K562 (cell line): ENCODE data around the gene TNIK. TPM values are rescaled to one million over a fixed set of nuclear protein-coding genes. Genes with fewer than 3 reads are reported as not detected.

Experiments
- ATAC-seq: fragments of 200-7000 bp; cut with Tn5 transposase; 3 replicates; pipeline ENCODE4 v1.9.1; 2020; ENCODE audit warnings: moderate library complexity
- BruUV-seq: library from RNA; stranded (reverse); fragments of 400-500 nt; replicated peaks from 2 replicates; lab custom pipeline; 2021; lab: Mats Ljungman, UMichigan
- CTCF ChIA-PET: fragments of 300-600 bp; formaldehyde crosslinking; extraction: SDS; loops from one replicate; lab custom pipeline; 2021; ENCODE audit warnings: low intra/inter-chr PET ratio; lab: Yijun Ruan, JAX
- POLR2A ChIA-PET: fragments of 300-600, 350-650 bp; sonication (Branson Sonifier 250); formaldehyde crosslinking; extraction: SDS; loops from one replicate; lab custom pipeline; 2021; ENCODE audit warnings: antibody characterized with exemption, inconsistent platforms; lab: Yijun Ruan, JAX
- DNase-seq, 4 experiments: peaks; one replicate each; pipeline versions ENCODE4 v3.0.0 to v3.0.0-alpha.2; 2011 to 2018; ENCODE audit warnings: low spot score in 3 of 4, mixed read lengths in 3 of 4; ENCODE audit errors: extremely low read depth in 1 of 4
- FAIRE-seq: peaks from 2 replicates; lab custom pipeline; 2011; peaks lifted over from hg19 to GRCh38; lab: Jason Lieb, UNC
- H2AFZ ChIP-seq: 2 replicates; pipeline ENCODE4 v1.6.0; 2011; ENCODE audit warnings: low read depth, low read length, control low read depth, inconsistent platforms
- H3K27ac ChIP-seq: fragments of 200-600 bp; 3 replicates; pipeline ENCODE4 v1.8.0; 2011; ENCODE audit warnings: low read depth, mild to moderate bottlenecking, control low read depth, inconsistent platforms, low read length, moderate library complexity, mixed read lengths; ENCODE audit errors: extremely low read depth
- H3K27me3 ChIP-seq, 2 experiments: fragments of 300-600 bp in 1 of 2; 2 replicates in 1 of 2; 3 replicates in 1 of 2; pipeline versions ENCODE4 v1.6.0 to v1.8.0; 2011; ENCODE audit warnings: inconsistent platforms in 2 of 2, low read length in 2 of 2, mild to moderate bottlenecking in 1 of 2, mixed read lengths in 1 of 2, moderate library complexity in 1 of 2; ENCODE audit not compliant: control insufficient read depth in 2 of 2, insufficient read depth in 2 of 2
- H3K36me3 ChIP-seq: fragments of 300-600 bp; 3 replicates; pipeline ENCODE4 v1.8.0; 2011; ENCODE audit warnings: mild to moderate bottlenecking, low read length, inconsistent platforms; ENCODE audit not compliant: control insufficient read depth, insufficient read depth
- H3K4me1 ChIP-seq, 2 experiments: fragments of 200-600 bp in 1 of 2; replicated peaks in 1 of 2; 2 replicates in 1 of 2; 3 replicates in 1 of 2; pipeline versions ENCODE4 v1.5.1 to v1.8.0; 2011; ENCODE audit warnings: inconsistent platforms in 2 of 2, low read length in 2 of 2, mild to moderate bottlenecking in 1 of 2, mixed read lengths in 1 of 2, moderate library complexity in 1 of 2; ENCODE audit not compliant: control insufficient read depth in 2 of 2, insufficient read depth in 2 of 2
- H3K4me2 ChIP-seq: 2 replicates; pipeline ENCODE4 v1.6.1; 2011; ENCODE audit warnings: low read length, control low read depth, inconsistent platforms, mixed read lengths; ENCODE audit not compliant: insufficient read depth
- H3K4me3 ChIP-seq: fragments of 200-600 bp; sonication (generic), shearing (Covaris generic); 2 replicates; pipeline ENCODE4 v1.5.1; 2016; ENCODE audit warnings: control low read depth, inconsistent platforms
- H3K79me2 ChIP-seq: fragments of 200-600 bp; 3 replicates; pipeline ENCODE4 v1.8.0; 2011; ENCODE audit warnings: low read length, inconsistent platforms; ENCODE audit not compliant: control insufficient read depth, insufficient read depth
- H3K9ac ChIP-seq, 2 experiments: 2 replicates each; pipeline versions ENCODE4 v1.6.0 to v1.6.1; 2011; ENCODE audit warnings: low read depth in 2 of 2, low read length in 2 of 2, control low read depth in 1 of 2, inconsistent platforms in 1 of 2, mild to moderate bottlenecking in 1 of 2, mixed read lengths in 1 of 2; ENCODE audit not compliant: insufficient read depth in 1 of 2
- H3K9me1 ChIP-seq: one replicate; pipeline ENCODE4 v1.6.0; 2011; ENCODE audit warnings: inconsistent platforms, mild to moderate bottlenecking, low read length, moderate library complexity; ENCODE audit not compliant: control insufficient read depth, insufficient read depth
- H3K9me3 ChIP-seq: replicated peaks from 2 replicates; pipeline ENCODE4 v1.5.1; 2011; ENCODE audit warnings: low read depth, low read length, inconsistent platforms; ENCODE audit not compliant: control insufficient read depth, insufficient read depth
- H4K20me1 ChIP-seq: replicated peaks from 2 replicates; pipeline ENCODE4 v1.6.1; 2011; ENCODE audit warnings: low read length, inconsistent platforms, mixed read lengths; ENCODE audit not compliant: control insufficient read depth, insufficient read depth
- ARID1B ChIP-seq: fragments of 450-650 bp; IDR thresholded peaks from 2 replicates; pipeline ENCODE4 v1.6.1; 2016; ENCODE audit warnings: antibody characterized with exemption, mild to moderate bottlenecking, inconsistent platforms
- BRD9 ChIP-seq: fragments of 450-650 bp; IDR thresholded peaks from 2 replicates; pipeline ENCODE4 v1.6.1; 2018; ENCODE audit warnings: low read depth; ENCODE audit not compliant: partially characterized antibody
- BRF1 ChIP-seq: IDR thresholded peaks from 3 replicates; pipeline ENCODE4 v1.6.1; 2011; ENCODE audit warnings: borderline replicate concordance, mild to moderate bottlenecking; ENCODE audit not compliant: insufficient read length; ENCODE audit errors: extremely low read depth
- PRPF4 ChIP-seq: fragments of 200-400 bp; formaldehyde crosslinking; IDR thresholded peaks from one replicate; pipeline ENCODE4 v1.6.1; 2017; ENCODE audit warnings: low read length, low read depth, mild to moderate bottlenecking; ENCODE audit not compliant: insufficient read depth, poor library complexity, severe bottlenecking
- TEAD4 ChIP-seq, 2 experiments: sonication (generic) in 1 of 2; formaldehyde crosslinking in 1 of 2; IDR thresholded peaks; 2 replicates each; pipeline versions ENCODE4 v1.6.1 to v1.8.0; 2012 to 2022; ENCODE audit warnings: borderline replicate concordance in 1 of 2, inconsistent platforms in 1 of 2, low read length in 1 of 2, mild to moderate bottlenecking in 1 of 2, missing genetic modification reagents in 1 of 2
- ZNF165 ChIP-seq: fragments of 250-450 bp; sonication (Bioruptor Pico); IDR thresholded peaks from 2 replicates; pipeline ENCODE4 v1.4.0; 2020; ENCODE audit warnings: borderline replicate concordance
- ZNF592 ChIP-seq: fragments of 450-650 bp; IDR thresholded peaks from 2 replicates; pipeline ENCODE4 v1.6.1; 2017; ENCODE audit warnings: antibody characterized with exemption, mild to moderate bottlenecking
- WGBS: fragments of 100-300 bp; shearing (Covaris generic); methylation state at CpG from one replicate; pipeline ENCODE4 v1.1.6; 2016; ENCODE audit warnings: low coverage, mixed read lengths; ENCODE audit not compliant: insufficient coverage; ENCODE audit errors: missing lambda C conversion rate; 5-methylcytosine and 5-hydroxymethylcytosine counted together
- in situ Hi-C: fragments of 300-500 bp; cut with MboI; formaldehyde crosslinking; loops from 4 replicates; pipeline ENCODE4 v1.15.0; 2018; ENCODE audit warnings: inconsistent platforms, mixed read lengths
- intact Hi-C: fragments of 100-400 bp; cut with micrococcal nuclease; formaldehyde crosslinking; loops from 2 replicates; pipeline ENCODE4 v1.14.2; 2022
- polyA plus RNA-seq, 8 experiments: library from polyadenylated mRNA; depleted of rRNA in 4 of 8; stranded (reverse) in 5 of 8; unstranded in 3 of 8; fragments of >200 nt; fragmentation: Nextera tagmentation in 2 of 8; fragmentation: Illumina TruSeq in 1 of 8; extraction: Ambion mirVana in 2 of 8; extraction: Trizol in 1 of 8; gene quantifications; 2 replicates each; pipeline versions ENCODE4 v1.2.1 to v1.2.3, GENCODE V29; 2011 to 2014; ENCODE audit warnings: inconsistent platforms in 1 of 8, missing spikeins in 1 of 8
- total RNA-seq, 7 experiments: library from RNA; depleted of rRNA in 6 of 7; stranded (reverse); fragments of >200 nt in 6 of 7; fragmentation: Illumina TruSeq in 2 of 7; extraction: Trizol in 2 of 7; gene quantifications; 2 replicates each; pipeline versions ENCODE4 v1.2.1 to v1.2.3, GENCODE V29; 2011 to 2021; ENCODE audit warnings: low replicate concordance in 1 of 7
- TF ChIP-seq, protein P1 (sequence below): fragments of 450-650 bp; IDR thresholded peaks from 2 replicates; pipeline ENCODE4 v1.6.1; 2016; ENCODE audit warnings: low read depth

The TNIK gene
- total and polyA plus RNA-seq, 9 of the 15 experiments (the other 6 are each of a cell fraction or from before 2014, with no cell fraction given): 6.6 to 39.0 (median 24.7) TPM

DNA sequence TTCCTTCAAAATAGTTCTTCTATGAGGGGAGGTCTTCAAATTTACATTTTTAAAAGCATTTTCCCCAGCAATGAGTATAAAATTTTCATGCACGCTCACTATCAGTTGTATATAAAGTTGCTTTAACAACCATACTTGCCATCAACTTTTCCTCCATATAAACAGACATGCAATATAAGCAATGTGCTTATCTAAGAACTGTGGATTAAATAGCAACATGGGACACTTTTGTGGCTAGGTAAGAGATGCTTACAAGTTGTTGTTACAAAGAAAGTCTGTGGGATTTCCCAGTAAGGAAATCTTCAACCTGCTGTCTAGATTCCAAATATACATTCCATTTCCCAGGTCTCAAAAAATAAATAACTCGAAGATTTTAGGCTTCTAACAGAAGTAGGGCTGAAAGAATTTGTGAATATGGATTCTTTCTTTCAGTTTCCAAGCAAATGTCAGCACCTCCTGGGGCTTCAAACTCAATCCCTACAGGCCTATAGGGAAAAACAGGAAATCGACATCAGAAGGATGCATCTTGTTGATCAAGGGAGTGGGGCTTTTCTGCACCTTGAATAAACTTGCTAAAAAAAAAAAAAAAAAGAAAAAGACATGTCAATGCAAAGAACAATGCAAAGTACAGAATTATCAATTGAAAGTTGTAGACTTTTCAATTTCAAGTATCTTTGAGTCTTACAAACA lies 16.1 kb downstream of the TNIK start:
- H3K27ac ChIP-seq: no peak overlapping the region
- 60% methylated on average over 3 of the region's 3 CpGs for WGBS

More for the DNA sequence above, 16.1 kb downstream of the TNIK start:
- H3K9ac ChIP-seq: no peak overlapping the region
- no peak overlapping the region for H2AFZ ChIP-seq
- no peaks in the 10 kb centered on the region for H3K9me1 ChIP-seq
- H3K36me3 ChIP-seq: no peaks in the 10 kb centered on the region; the same call in 2 of the 3 replicates
- in situ Hi-C loops: loop anchor here (10.0 kb wide), 1 partner anchor 249 kb away; no protein-coding TSS in a partner anchor
- FAIRE-seq (no peak), DNase-seq (no peak), ATAC-seq (no peak)
- ChIA-PET POLR2A (interaction anchor here (1.2 to 1.9 kb wide), 3 partner anchors 9 to 16 kb away, joined by 5 read pairs; partner anchors contain the start of gene TNIK), CTCF (no interaction called here)
- no peak overlapping the region for H3K4me2 ChIP-seq
- H4K20me1 ChIP-seq: no peaks in the 10 kb centered on the region
- H3K27me3 ChIP-seq: no peaks in the 10 kb centered on the region
- intact Hi-C loops: no loop called here
- BruUV-seq: no TSS peak
- H3K4me1 ChIP-seq: peaks cover 13 to 51% of the 10 kb centered on the region in 2 experiments; a peak in 4 of 5 replicates
- H3K9me3 ChIP-seq: no peaks in the 10 kb centered on the region
- no peak overlapping the region for H3K4me3 ChIP-seq
- H3K79me2 ChIP-seq: peaks cover 72% of the 10 kb centered on the region
- TF ChIP-seq, protein P1, sequence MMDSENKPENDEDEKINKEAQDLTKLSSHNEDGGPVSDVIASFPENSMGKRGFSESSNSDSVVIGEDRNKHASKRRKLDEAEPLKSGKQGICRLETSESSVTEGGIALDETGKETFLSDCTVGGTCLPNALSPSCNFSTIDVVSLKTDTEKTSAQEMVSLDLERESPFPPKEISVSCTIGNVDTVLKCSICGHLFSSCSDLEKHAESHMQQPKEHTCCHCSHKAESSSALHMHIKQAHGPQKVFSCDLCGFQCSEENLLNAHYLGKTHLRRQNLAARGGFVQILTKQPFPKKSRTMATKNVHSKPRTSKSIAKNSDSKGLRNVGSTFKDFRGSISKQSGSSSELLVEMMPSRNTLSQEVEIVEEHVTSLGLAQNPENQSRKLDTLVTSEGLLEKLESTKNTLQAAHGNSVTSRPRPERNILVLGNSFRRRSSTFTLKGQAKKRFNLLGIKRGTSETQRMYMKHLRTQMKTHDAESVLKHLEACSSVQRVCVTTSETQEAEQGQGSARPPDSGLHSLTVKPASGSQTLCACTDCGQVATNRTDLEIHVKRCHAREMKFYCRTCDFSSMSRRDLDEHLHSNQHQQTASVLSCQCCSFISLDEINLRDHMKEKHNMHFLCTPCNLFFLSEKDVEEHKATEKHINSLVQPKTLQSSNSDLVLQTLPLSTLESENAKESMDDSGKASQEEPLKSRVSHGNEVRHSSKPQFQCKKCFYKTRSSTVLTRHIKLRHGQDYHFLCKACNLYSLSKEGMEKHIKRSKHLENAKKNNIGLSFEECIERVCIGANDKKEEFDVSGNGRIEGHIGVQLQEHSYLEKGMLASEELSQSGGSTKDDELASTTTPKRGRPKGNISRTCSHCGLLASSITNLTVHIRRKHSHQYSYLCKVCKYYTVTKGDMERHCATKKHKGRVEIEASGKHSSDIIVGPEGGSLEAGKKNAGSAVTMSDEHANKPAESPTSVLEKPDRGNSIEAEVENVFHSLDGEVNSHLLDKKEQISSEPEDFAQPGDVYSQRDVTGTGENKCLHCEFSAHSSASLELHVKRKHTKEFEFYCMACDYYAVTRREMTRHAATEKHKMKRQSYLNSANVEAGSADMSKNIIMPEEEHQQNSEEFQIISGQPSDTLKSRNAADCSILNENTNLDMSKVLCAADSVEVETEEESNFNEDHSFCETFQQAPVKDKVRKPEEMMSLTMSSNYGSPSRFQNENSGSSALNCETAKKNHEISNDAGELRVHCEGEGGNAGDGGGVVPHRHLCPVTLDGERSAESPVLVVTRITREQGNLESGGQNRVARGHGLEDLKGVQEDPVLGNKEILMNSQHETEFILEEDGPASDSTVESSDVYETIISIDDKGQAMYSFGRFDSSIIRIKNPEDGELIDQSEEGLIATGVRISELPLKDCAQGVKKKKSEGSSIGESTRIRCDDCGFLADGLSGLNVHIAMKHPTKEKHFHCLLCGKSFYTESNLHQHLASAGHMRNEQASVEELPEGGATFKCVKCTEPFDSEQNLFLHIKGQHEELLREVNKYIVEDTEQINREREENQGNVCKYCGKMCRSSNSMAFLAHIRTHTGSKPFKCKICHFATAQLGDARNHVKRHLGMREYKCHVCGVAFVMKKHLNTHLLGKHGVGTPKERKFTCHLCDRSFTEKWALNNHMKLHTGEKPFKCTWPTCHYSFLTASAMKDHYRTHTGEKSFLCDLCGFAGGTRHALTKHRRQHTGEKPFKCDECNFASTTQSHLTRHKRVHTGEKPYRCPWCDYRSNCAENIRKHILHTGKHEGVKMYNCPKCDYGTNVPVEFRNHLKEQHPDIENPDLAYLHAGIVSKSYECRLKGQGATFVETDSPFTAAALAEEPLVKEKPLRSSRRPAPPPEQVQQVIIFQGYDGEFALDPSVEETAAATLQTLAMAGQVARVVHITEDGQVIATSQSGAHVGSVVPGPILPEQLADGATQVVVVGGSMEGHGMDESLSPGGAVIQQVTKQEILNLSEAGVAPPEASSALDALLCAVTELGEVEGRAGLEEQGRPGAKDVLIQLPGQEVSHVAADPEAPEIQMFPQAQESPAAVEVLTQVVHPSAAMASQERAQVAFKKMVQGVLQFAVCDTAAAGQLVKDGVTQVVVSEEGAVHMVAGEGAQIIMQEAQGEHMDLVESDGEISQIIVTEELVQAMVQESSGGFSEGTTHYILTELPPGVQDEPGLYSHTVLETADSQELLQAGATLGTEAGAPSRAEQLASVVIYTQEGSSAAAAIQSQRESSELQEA: no peak
- TF ChIP-seq PRPF4: no peak
- TF ChIP-seq BRD9: no peak
- TF ChIP-seq BRF1: no peak
- no peak for TF ChIP-seq ZNF592
- TF ChIP-seq ZNF165 (CRISPR knock-in tag): no peak
- TF ChIP-seq TEAD4 (IDR thresholded peaks at IDR 0.05; ENCODE audit: low read length): peak; percentile 25; the same call in 1 of the 2 replicates
- TF ChIP-seq TEAD4 (CRISPR knock-in tag; IDR thresholded peaks at IDR 0.05; ENCODE audit: borderline replicate concordance): no peak
- TF ChIP-seq ARID1B: no peak
